KMS-11 (cell line): Measurements from ENCODE around the gene EXOC1L.

Experiments used
- H2AFZ ChIP-seq: fragments of 200-600 bp; sonication (generic); 2 replicates; pipeline ENCODE4 v1.6.1; 2016; ENCODE audit warnings: antibody characterized with exemption, mixed run types, low read depth
- H3K27ac ChIP-seq: fragments of 200-600 bp; sonication (generic); 2 replicates; pipeline ENCODE4 v1.6.1; 2016; ENCODE audit warnings: mild to moderate bottlenecking, mixed run types
- H3K27me3 ChIP-seq: fragments of 200-600 bp; sonication (generic); 2 replicates; pipeline ENCODE4 v1.6.1; 2017; ENCODE audit warnings: mild to moderate bottlenecking, low read depth, mixed run types, moderate library complexity; ENCODE audit not compliant: insufficient read depth
- H3K36me3 ChIP-seq: fragments of 200-600 bp; sonication (generic); 2 replicates; pipeline ENCODE4 v1.6.1; 2017; ENCODE audit warnings: mild to moderate bottlenecking, mixed run types; ENCODE audit not compliant: insufficient read depth
- H3K4me1 ChIP-seq: fragments of 200-600 bp; sonication (generic); 2 replicates; pipeline ENCODE4 v1.6.1; 2016; ENCODE audit warnings: mild to moderate bottlenecking, low read depth, mixed run types; ENCODE audit not compliant: poor library complexity, severe bottlenecking
- H3K4me2 ChIP-seq: fragments of 200-600 bp; sonication (generic); 2 replicates; pipeline ENCODE4 v1.7.0; 2016; ENCODE audit warnings: mild to moderate bottlenecking, mixed run types
- H3K4me3 ChIP-seq: fragments of 200-600 bp; sonication (generic); IDR thresholded peaks from 2 replicates; pipeline ENCODE4 v1.6.1; 2017; ENCODE audit warnings: low read depth, low read length, mixed read lengths; ENCODE audit not compliant: insufficient read depth
- H3K79me2 ChIP-seq: fragments of 200-600 bp; sonication (generic); 2 replicates; pipeline ENCODE4 v1.6.1; 2016; ENCODE audit warnings: low read depth, mixed run types; ENCODE audit not compliant: insufficient read depth
- H3K9ac ChIP-seq: fragments of 200-600 bp; sonication (generic); 2 replicates; pipeline ENCODE4 v1.6.1; 2016; ENCODE audit warnings: mild to moderate bottlenecking, mixed run types
- H4K20me1 ChIP-seq: fragments of 200-600 bp; sonication (generic); 2 replicates; pipeline ENCODE4 v1.6.1; 2016; ENCODE audit warnings: mild to moderate bottlenecking, mixed run types; ENCODE audit not compliant: insufficient read depth
- TF ChIP-seq, protein P1 (sequence below): fragments of 200-600 bp; sonication (generic); conservative IDR thresholded peaks from 2 replicates; pipeline ENCODE4 v1.6.1; 2017; ENCODE audit warnings: low read depth, mild to moderate bottlenecking, antibody characterized with exemption, low read length, moderate library complexity, mixed read lengths

Gene EXOC1L

DNA sequence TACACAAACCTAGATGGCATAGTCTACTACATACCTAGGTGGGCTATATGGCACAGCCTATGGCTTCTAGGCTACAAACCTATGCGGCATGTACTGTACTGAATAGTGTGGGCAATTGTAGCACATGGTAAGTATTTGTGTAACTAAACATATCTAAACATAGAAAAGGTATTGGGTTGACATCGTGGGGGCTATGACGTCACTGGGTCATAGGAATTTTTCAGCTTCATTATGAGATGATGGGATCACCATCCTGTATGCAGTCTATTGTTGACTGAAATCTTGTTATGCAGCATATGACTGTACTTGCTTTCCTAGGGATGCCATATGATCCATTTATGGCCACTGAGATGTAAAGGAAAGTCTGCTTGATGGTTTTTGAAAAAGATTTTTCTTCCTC is 1.9 kb upstream of the EXOC1L start:
- H3K79me2 ChIP-seq, result no peaks in the 10 kb centered on the region
- no peak overlapping the region for H3K9ac ChIP-seq
- no peaks in the 10 kb centered on the region for H4K20me1 ChIP-seq
- H3K4me1 ChIP-seq, result no peaks in the 10 kb centered on the region
- H3K27ac ChIP-seq, result no peak overlapping the region
- H3K36me3 ChIP-seq, result no peaks in the 10 kb centered on the region
- H3K27me3 ChIP-seq, result no peaks in the 10 kb centered on the region
- TF ChIP-seq, protein P1, sequence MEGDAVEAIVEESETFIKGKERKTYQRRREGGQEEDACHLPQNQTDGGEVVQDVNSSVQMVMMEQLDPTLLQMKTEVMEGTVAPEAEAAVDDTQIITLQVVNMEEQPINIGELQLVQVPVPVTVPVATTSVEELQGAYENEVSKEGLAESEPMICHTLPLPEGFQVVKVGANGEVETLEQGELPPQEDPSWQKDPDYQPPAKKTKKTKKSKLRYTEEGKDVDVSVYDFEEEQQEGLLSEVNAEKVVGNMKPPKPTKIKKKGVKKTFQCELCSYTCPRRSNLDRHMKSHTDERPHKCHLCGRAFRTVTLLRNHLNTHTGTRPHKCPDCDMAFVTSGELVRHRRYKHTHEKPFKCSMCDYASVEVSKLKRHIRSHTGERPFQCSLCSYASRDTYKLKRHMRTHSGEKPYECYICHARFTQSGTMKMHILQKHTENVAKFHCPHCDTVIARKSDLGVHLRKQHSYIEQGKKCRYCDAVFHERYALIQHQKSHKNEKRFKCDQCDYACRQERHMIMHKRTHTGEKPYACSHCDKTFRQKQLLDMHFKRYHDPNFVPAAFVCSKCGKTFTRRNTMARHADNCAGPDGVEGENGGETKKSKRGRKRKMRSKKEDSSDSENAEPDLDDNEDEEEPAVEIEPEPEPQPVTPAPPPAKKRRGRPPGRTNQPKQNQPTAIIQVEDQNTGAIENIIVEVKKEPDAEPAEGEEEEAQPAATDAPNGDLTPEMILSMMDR, result no peak
- H3K4me2 ChIP-seq, result no peak overlapping the region
- H3K4me3 ChIP-seq, result no peak overlapping the region
- no peak overlapping the region for H2AFZ ChIP-seq

DNA sequence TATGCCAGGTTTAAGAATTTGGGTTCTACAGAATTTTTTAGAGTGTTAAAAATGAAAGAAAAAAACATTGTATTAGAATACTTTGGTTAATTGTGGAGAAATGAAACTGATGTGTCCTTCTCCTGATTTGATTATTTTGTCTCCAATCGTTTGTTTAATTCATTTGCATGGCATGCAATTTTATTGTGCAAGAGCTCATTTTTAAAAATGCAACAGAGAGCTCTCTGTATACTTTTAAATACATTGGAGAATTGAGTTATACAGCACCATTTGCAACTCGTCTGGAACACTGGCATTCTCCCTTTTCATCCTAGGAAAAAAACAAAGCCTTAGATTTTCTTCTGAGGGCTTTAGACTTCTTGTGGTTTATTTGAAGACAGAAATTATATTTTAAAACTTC is 689 bp downstream of the EXOC1L start:
- TF ChIP-seq, protein P1, result no peak
- Histone ChIP-seq H3K4me3 (no peak overlapping the region), H3K79me2 (no peaks in the 10 kb centered on the region), H3K27me3 (no peaks in the 10 kb centered on the region), H4K20me1 (no peaks in the 10 kb centered on the region), H2AFZ (no peak overlapping the region), H3K4me1 (no peaks in the 10 kb centered on the region), H3K27ac (no peak overlapping the region), H3K9ac (no peak overlapping the region), H3K36me3 (no peaks in the 10 kb centered on the region), H3K4me2 (no peak overlapping the region)

DNA sequence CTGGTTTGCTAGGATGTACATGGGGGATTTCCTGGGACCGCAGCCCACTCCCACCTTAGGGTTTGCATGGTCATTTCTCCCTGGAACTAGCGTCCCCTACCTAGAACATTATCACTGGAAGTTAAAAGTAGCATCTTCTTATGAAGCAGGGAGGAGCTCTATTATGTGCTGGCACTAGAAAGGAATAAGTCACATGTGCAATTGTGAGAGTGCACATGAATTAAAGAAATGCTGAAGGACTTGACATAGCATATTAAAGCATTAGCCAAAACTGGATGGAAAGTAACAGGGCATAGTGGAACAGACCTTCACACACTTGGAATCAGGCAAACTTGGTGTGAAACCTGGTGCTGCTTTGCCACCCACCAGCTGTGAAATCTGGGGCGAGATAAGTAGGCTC is 2.7 kb downstream of the EXOC1L start:
- no peaks in the 10 kb centered on the region for H3K27me3 ChIP-seq
- no peak overlapping the region for H3K9ac ChIP-seq
- no peaks in the 10 kb centered on the region for H3K4me1 ChIP-seq
- no peak overlapping the region for H3K27ac ChIP-seq
- no peak overlapping the region for H2AFZ ChIP-seq
- H3K4me2 ChIP-seq, result no peak overlapping the region
- no peaks in the 10 kb centered on the region for H4K20me1 ChIP-seq
- TF ChIP-seq, protein P1, result no peak
- H3K79me2 ChIP-seq, result no peaks in the 10 kb centered on the region
- no peaks in the 10 kb centered on the region for H3K36me3 ChIP-seq
- no peak overlapping the region for H3K4me3 ChIP-seq

DNA sequence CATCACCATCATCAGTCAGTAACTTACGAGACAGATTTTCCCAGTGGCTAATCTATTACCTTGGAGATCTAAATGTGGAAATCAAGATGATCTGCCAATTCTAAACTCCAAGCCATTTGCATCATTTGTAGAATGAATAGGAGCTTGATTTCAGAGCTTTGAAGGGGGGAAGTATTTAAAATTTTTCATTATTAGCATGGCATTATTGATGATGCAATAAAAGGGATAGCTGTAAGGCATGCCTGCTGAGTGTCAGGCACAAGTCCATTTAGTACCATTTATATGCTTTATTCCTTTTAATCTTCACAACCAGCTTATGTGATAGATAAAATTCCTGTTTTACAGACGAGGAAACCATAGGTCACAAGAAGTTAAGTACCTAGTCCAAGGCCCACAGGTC is 5.3 kb downstream of the EXOC1L start:
- H3K4me3 ChIP-seq, result no peak overlapping the region
- H3K27me3 ChIP-seq, result no peaks in the 10 kb centered on the region
- no peaks in the 10 kb centered on the region for H4K20me1 ChIP-seq
- H3K36me3 ChIP-seq, result no peaks in the 10 kb centered on the region
- H3K4me2 ChIP-seq, result no peak overlapping the region
- no peaks in the 10 kb centered on the region for H3K4me1 ChIP-seq
- no peak overlapping the region for H2AFZ ChIP-seq
- H3K9ac ChIP-seq, result no peak overlapping the region
- H3K79me2 ChIP-seq, result no peaks in the 10 kb centered on the region
- TF ChIP-seq, protein P1, result no peak
- no peak overlapping the region for H3K27ac ChIP-seq

DNA sequence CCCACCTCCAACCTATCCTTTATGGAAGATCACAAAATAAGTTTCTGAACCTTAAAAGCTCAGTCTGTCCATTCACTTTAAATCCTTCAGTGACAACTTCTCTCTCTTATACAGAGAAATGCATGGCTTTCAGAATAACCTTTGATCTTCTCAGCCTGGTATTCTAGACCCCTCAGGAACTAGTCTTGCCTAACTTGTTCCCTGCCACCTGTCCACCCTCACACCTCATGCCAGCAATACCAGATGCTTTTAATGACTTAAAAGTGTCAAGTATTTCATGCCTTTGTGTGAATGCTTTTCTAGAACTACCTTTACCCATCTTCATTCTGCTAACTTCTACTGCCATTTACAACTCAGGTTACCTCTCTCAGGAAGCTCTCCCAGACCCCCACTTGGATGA is 7.4 kb downstream of the EXOC1L start:
- TF ChIP-seq, protein P1, result no peak
- Histone ChIP-seq H3K4me3 (no peak overlapping the region), H3K36me3 (no peaks in the 10 kb centered on the region), H3K4me2 (no peak overlapping the region), H3K27ac (no peak overlapping the region), H2AFZ (no peak overlapping the region), H3K27me3 (no peaks in the 10 kb centered on the region), H3K9ac (no peak overlapping the region), H4K20me1 (no peaks in the 10 kb centered on the region), H3K79me2 (no peaks in the 10 kb centered on the region), H3K4me1 (no peaks in the 10 kb centered on the region)
